CD4-positive, alpha-beta T cell (primary cell): Measurements from ENCODE around the gene CDYL. TPM values are rescaled to one million over a fixed set of nuclear protein-coding genes. Genes with fewer than 3 reads are reported as not detected.

Source experiments
- ATAC-seq: fragments of 200-7000 bp; cut with Tn5 transposase; one replicate; pipeline ENCODE4 v1.10.0; 2022; ENCODE audit warnings: mild to moderate bottlenecking; ENCODE audit not compliant: poor library complexity
- CTCF ChIA-PET: fragments of 350-600 bp; sonication (Branson Sonifier 250); formaldehyde crosslinking; loops from one replicate; lab custom pipeline; 2021; ENCODE audit warnings: antibody characterized with exemption, inconsistent platforms; lab: Charles Lee
- POLR2A ChIA-PET: fragments of 350-600 bp; sonication (Branson Sonifier 250); formaldehyde crosslinking; loops from one replicate; lab custom pipeline; 2021; ENCODE audit warnings: antibody characterized with exemption, inconsistent platforms; lab: Charles Lee
- DNase-seq, 14 experiments: peaks; one replicate each; pipeline ENCODE4 v3.0.0-alpha.2; 2013 to 2020; ENCODE audit warnings: mixed read lengths in 2 of 14
- H3K27ac ChIP-seq, 2 donors: one replicate each; pipeline versions ENCODE4 v1.5.1 to v1.7.0; 2013; ENCODE audit warnings: low read length in 2 of 2, low read depth in 1 of 2, mild to moderate bottlenecking in 1 of 2
- H3K27me3 ChIP-seq, 2 experiments: 1 replicate in 1 of 2; 2 replicates in 1 of 2; pipeline versions ENCODE4 v1.6.1 to v1.7.0; 2013; ENCODE audit warnings: low read length in 2 of 2, control low read depth in 1 of 2, mild to moderate bottlenecking in 1 of 2, moderate library complexity in 1 of 2; ENCODE audit not compliant: insufficient read depth in 2 of 2, control insufficient read depth in 1 of 2
- H3K36me3 ChIP-seq: one replicate; pipeline ENCODE4 v1.6.1; 2013; ENCODE audit warnings: low read length, control low read depth; ENCODE audit not compliant: insufficient read depth
- H3K4me1 ChIP-seq: one replicate; pipeline ENCODE4 v1.6.1; 2013; ENCODE audit warnings: low read length, control low read depth; ENCODE audit not compliant: insufficient read depth
- H3K4me3 ChIP-seq: one replicate; pipeline ENCODE4 v1.5.1; 2013; ENCODE audit warnings: mild to moderate bottlenecking, low read length, moderate library complexity
- H3K9me3 ChIP-seq, 2 experiments: 1 replicate in 1 of 2; 2 replicates in 1 of 2; pipeline versions ENCODE4 v1.6.1 to v1.7.0; 2013; ENCODE audit warnings: low read length in 2 of 2, mild to moderate bottlenecking in 2 of 2, control low read depth in 1 of 2, moderate library complexity in 1 of 2; ENCODE audit not compliant: control insufficient read depth in 1 of 2, insufficient read depth in 1 of 2
- H3K27ac Mint-ChIP-seq: one replicate; pipeline ENCODE4 v1.8.0; 2020; ENCODE audit warnings: mixed read lengths
- H3K27me3 Mint-ChIP-seq: one replicate; pipeline ENCODE4 v1.8.0; 2021; ENCODE audit warnings: mixed read lengths
- H3K36me3 Mint-ChIP-seq: one replicate; pipeline ENCODE4 v1.8.0; 2021; ENCODE audit warnings: low read depth, mixed read lengths
- H3K4me1 Mint-ChIP-seq: one replicate; pipeline ENCODE4 v1.8.0; 2021; ENCODE audit warnings: low read depth, mixed read lengths
- H3K4me3 Mint-ChIP-seq: one replicate; pipeline ENCODE4 v1.8.0; 2020; ENCODE audit warnings: mild to moderate bottlenecking, mixed read lengths
- H3K9me3 Mint-ChIP-seq: one replicate; pipeline ENCODE4 v1.8.0; 2020; ENCODE audit warnings: mixed read lengths
- intact Hi-C, 2 experiments: fragments of 100-400 bp; cut with DNase I in 1 of 2; cut with micrococcal nuclease in 1 of 2; formaldehyde crosslinking; loops; one replicate each; pipeline versions ENCODE4 v1.15.1 to v1.9.0; 2023 to 2025; cut with DNase I, micrococcal nuclease
- total RNA-seq, 174 experiments: library from RNA in 2 of 174; stranded (reverse) in 2 of 174; gene quantifications; one replicate each; pipeline ENCODE4 v1.2.3 and lab custom pipeline; 2021 to 2026
- TF ChIP-seq, protein P1 (sequence below): fragments of 200-600 bp; IDR thresholded peaks from one replicate; pipeline ENCODE4 v1.8.0; 2022; ENCODE audit warnings: antibody characterized with exemption, mild to moderate bottlenecking

The CDYL gene
- total RNA-seq, 2 experiments from 2014 or later: 23.8 to 23.9 TPM

DNA sequence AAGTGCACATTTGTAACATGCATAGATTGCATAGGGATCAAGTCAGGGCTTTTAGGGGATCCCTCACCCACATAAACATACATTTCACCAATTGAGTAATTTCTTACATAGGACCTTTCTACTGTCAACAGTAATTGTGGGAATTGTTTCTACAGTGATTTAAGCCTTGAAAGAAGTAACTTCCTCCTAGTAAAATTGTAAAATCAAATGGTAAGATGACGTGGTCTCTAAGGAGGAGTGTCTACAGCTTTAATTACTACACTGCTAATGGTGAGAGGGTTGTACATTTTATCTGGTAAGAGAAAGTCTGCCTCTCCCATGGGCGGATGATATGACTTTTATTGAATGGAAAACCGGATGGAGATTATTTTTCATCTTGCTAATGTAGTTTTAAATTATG is 129.6 kb downstream of the CDYL start:
- CTCF ChIA-PET: interaction anchor here (1.0 kb wide), 1 partner anchor 8 kb away, joined by 3 read pairs; no protein-coding TSS in a partner anchor
- Mint-ChIP-seq H3K4me3 (peak overlapping the region; percentile 20), H3K27ac (peak overlapping the region; percentile 19), H3K4me1 (peaks cover 52% of the 10 kb centered on the region), H3K9me3 (no peaks in the 10 kb centered on the region), H3K27me3 (no peaks in the 10 kb centered on the region), H3K36me3 (peaks cover 62% of the 10 kb centered on the region)
- no peaks in the 10 kb centered on the region for H3K27me3 ChIP-seq
- H3K36me3 ChIP-seq: peaks cover 17% of the 10 kb centered on the region
- no peak overlapping the region for H3K4me3 ChIP-seq
- peaks cover 15% of the 10 kb centered on the region for H3K4me1 ChIP-seq
- H3K27ac ChIP-seq: no peak overlapping the region
- ATAC-seq: no peak
- intact Hi-C loops: loop anchor here in 1 of 2 experiments (2.0 kb wide), 1 partner anchor 23 kb away; no protein-coding TSS in a partner anchor
- no peaks in the 10 kb centered on the region for H3K9me3 ChIP-seq
- DNase-seq: no peak
- TF ChIP-seq, protein P1, sequence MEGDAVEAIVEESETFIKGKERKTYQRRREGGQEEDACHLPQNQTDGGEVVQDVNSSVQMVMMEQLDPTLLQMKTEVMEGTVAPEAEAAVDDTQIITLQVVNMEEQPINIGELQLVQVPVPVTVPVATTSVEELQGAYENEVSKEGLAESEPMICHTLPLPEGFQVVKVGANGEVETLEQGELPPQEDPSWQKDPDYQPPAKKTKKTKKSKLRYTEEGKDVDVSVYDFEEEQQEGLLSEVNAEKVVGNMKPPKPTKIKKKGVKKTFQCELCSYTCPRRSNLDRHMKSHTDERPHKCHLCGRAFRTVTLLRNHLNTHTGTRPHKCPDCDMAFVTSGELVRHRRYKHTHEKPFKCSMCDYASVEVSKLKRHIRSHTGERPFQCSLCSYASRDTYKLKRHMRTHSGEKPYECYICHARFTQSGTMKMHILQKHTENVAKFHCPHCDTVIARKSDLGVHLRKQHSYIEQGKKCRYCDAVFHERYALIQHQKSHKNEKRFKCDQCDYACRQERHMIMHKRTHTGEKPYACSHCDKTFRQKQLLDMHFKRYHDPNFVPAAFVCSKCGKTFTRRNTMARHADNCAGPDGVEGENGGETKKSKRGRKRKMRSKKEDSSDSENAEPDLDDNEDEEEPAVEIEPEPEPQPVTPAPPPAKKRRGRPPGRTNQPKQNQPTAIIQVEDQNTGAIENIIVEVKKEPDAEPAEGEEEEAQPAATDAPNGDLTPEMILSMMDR: no peak
- POLR2A ChIA-PET: no interaction called here

DNA sequence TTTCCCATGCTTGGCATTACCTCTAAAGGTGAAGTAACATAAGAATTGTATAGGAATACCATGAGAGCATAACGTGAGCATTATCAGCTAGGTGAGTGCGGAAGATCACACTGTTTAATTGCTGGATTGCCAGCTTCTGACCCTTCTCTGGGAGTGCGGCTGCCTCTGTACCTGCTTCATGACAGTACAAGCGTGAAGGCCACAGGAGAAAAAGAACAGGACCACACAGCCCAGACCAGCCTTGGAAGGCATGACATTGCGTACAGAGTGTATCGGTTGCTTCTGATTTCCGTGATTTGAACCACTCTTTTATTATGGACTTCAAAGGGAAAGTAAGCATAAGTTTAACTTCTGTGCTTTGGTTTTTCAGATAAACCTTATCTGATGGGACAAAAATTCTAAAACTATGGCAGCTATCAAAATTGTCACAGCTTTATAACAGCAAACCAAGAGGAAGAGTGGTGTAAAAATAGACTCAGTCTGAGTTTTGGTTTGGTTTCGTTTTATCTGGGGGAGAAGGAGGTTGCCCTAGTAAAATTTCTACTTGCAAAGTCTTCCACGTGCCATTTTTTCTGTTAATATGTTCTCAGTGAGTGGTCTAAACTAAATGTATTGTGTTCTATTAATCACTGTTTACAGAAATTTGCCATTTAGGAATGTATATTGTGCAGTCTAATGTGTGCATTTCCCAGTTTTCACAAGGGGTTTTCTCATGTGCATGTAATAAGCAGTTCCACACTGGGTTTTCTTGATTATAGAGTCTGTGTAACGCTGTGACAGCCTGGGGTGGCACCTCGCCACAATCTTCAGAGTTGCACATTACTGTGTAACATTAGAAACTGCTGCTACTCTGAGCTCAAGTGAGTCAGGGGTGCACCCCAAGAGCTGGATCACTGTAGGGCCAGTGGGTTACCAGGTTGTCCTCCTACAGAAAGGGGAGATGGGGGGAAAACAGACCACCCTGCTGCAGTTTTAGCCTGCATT is 130.4 kb downstream of the CDYL start:
- CTCF ChIA-PET: interaction anchor here (1.0 kb wide), 1 partner anchor 9 kb away, joined by 3 read pairs; no protein-coding TSS in a partner anchor
- DNase-seq (peak in 1 of 14 experiments; percentile 15), ATAC-seq (no peak)
- POLR2A ChIA-PET: no interaction called here
- peaks cover 52% of the 10 kb centered on the region for H3K4me1 Mint-ChIP-seq
- intact Hi-C loops: loop anchor here in 1 of 2 experiments (2.0 kb wide), 1 partner anchor 22 kb away; no protein-coding TSS in a partner anchor
- H3K4me3 Mint-ChIP-seq: peak overlapping the region; percentile 20
- H3K4me1 ChIP-seq: peaks cover 15% of the 10 kb centered on the region
- H3K36me3 Mint-ChIP-seq: peaks cover 56% of the 10 kb centered on the region
- H3K27ac ChIP-seq: no peak overlapping the region
- H3K27ac Mint-ChIP-seq: peak overlapping the region; percentile 30
- peak overlapping the region; percentile 12 for H3K4me3 ChIP-seq
- no peaks in the 10 kb centered on the region for H3K9me3 ChIP-seq
- TF ChIP-seq, protein P1: no peak
- no peaks in the 10 kb centered on the region for H3K9me3 Mint-ChIP-seq
- peaks cover 17% of the 10 kb centered on the region for H3K36me3 ChIP-seq
- no peaks in the 10 kb centered on the region for H3K27me3 Mint-ChIP-seq
- no peaks in the 10 kb centered on the region for H3K27me3 ChIP-seq

DNA sequence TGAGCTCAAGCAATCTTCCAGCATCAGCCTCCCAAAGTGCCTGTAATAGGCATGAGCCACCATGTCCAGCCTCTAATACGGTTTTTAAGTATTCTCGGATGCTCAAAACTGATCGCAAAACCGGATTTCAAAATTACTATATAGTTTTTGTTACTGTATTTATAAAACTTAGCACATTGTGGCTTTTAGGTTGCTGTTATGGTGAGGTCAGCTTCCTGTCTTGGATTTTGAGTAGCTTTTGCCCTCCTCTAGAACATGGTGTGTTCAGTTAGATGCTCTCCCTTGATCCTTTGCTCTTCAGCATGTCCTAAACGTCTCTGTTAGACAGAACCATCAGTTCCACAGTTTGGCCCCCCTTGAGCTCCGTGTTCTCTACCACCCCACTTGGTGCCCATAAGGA is 131.4 kb downstream of the CDYL start:
- TF ChIP-seq, protein P1: no peak
- Mint-ChIP-seq H3K27me3 (no peaks in the 10 kb centered on the region), H3K36me3 (peaks cover 49% of the 10 kb centered on the region), H3K9me3 (no peaks in the 10 kb centered on the region), H3K4me1 (peaks cover 52% of the 10 kb centered on the region), H3K4me3 (no peak overlapping the region), H3K27ac (no peak overlapping the region)
- peaks cover 15% of the 10 kb centered on the region for H3K4me1 ChIP-seq
- H3K9me3 ChIP-seq: no peaks in the 10 kb centered on the region
- intact Hi-C loops: loop anchor here in 1 of 2 experiments (2.0 kb wide), 1 partner anchor 21 kb away; no protein-coding TSS in a partner anchor
- H3K4me3 ChIP-seq: no peak overlapping the region
- ATAC-seq: no peak
- ChIA-PET CTCF (no interaction called here), POLR2A (no interaction called here)
- H3K27ac ChIP-seq: no peak overlapping the region
- no peak for DNase-seq
- H3K27me3 ChIP-seq: no peaks in the 10 kb centered on the region
- H3K36me3 ChIP-seq: peaks cover 14% of the 10 kb centered on the region
